GM23248 (cell line): ENCODE data around the gene RENBP. TPM values are rescaled to one million over a fixed set of nuclear protein-coding genes. Genes with fewer than 3 reads are reported as not detected.

Experiments used
- DNase-seq: peaks from one replicate; pipeline ENCODE4 v3.0.0-alpha.2; 2015
- H2AFZ ChIP-seq: fragments of 200-600 bp; sonication (generic); 2 replicates; pipeline ENCODE4 v1.6.1; 2016; ENCODE audit warnings: antibody characterized with exemption
- H3F3A ChIP-seq: fragments of 200-600 bp; sonication (generic); 2 replicates; pipeline ENCODE4 v1.6.1; 2016; ENCODE audit warnings: mild to moderate bottlenecking, antibody characterized with exemption, mixed run types; ENCODE audit not compliant: insufficient read depth
- H3K27ac ChIP-seq: fragments of 200-600 bp; sonication (generic); 2 replicates; pipeline ENCODE4 v1.5.1; 2016; ENCODE audit warnings: mild to moderate bottlenecking
- H3K27me3 ChIP-seq: fragments of 200-600 bp; sonication (generic); replicated peaks from 2 replicates; pipeline ENCODE4 v1.6.1; 2016; ENCODE audit warnings: mild to moderate bottlenecking; ENCODE audit not compliant: insufficient read depth
- H3K36me3 ChIP-seq: fragments of 200-600 bp; sonication (generic); 2 replicates; pipeline ENCODE4 v1.6.1; 2016; ENCODE audit warnings: low read depth, mild to moderate bottlenecking
- H3K4me1 ChIP-seq: fragments of 200-600 bp; sonication (generic); 2 replicates; pipeline ENCODE4 v1.6.1; 2016; ENCODE audit warnings: mild to moderate bottlenecking; ENCODE audit not compliant: insufficient read depth
- H3K4me2 ChIP-seq: fragments of 200-600 bp; sonication (generic); one replicate; pipeline ENCODE4 v1.6.1; 2016; ENCODE audit warnings: mild to moderate bottlenecking; ENCODE audit not compliant: unreplicated experiment
- H3K4me3 ChIP-seq: fragments of 200-600 bp; sonication (generic); 2 replicates; pipeline ENCODE4 v1.5.1; 2016; ENCODE audit warnings: mild to moderate bottlenecking
- H3K79me2 ChIP-seq: fragments of 200-600 bp; sonication (generic); 2 replicates; pipeline ENCODE4 v1.6.1; 2016; ENCODE audit warnings: mild to moderate bottlenecking; ENCODE audit not compliant: insufficient read depth
- H3K9ac ChIP-seq: fragments of 200-600 bp; sonication (generic); 2 replicates; pipeline ENCODE4 v1.6.1; 2016; ENCODE audit warnings: mild to moderate bottlenecking
- H3K9me2 ChIP-seq: fragments of 200-600 bp; sonication (generic); 2 replicates; pipeline ENCODE4 v1.6.1; 2016; ENCODE audit warnings: mixed run types, mild to moderate bottlenecking, moderate library complexity; ENCODE audit not compliant: insufficient read depth
- H3K9me3 ChIP-seq: fragments of 200-600 bp; sonication (generic); one replicate; pipeline ENCODE4 v1.6.1; 2017; ENCODE audit warnings: low read depth
- H4K20me1 ChIP-seq: fragments of 200-600 bp; sonication (generic); 2 replicates; pipeline ENCODE4 v1.6.0; 2016; ENCODE audit not compliant: insufficient read depth
- EZH2 ChIP-seq: fragments of 200-600 bp; sonication (generic); IDR thresholded peaks from 2 replicates; pipeline ENCODE4 v1.6.1; 2018; ENCODE audit warnings: antibody characterized with exemption, mild to moderate bottlenecking; ENCODE audit not compliant: insufficient read depth, poor library complexity, severe bottlenecking
- EZH2phosphoT487 ChIP-seq: fragments of 200-600 bp; sonication (generic); IDR thresholded peaks from 2 replicates; pipeline ENCODE4 v1.6.1; 2018; ENCODE audit warnings: antibody characterized with exemption, moderate library complexity, mild to moderate bottlenecking, low read depth; ENCODE audit not compliant: insufficient read depth
- WGBS, 2 experiments: methylation state at CpG; one replicate each; pipeline ENCODE4 v1.1.6; 2015 to 2017; ENCODE audit warnings: low lambda C conversion rate in 2 of 2, low coverage in 1 of 2; ENCODE audit errors: missing lambda C conversion rate in 2 of 2; 5-methylcytosine and 5-hydroxymethylcytosine counted together
- in situ Hi-C: fragments of 300-500 bp; cut with MboI; formaldehyde crosslinking; loops from 2 replicates; pipeline ENCODE4 v1.15.0; 2020
- polyA plus RNA-seq: library from polyadenylated mRNA; unstranded; fragments of >200 nt; fragmentation: Nextera tagmentation; extraction: Ambion mirVana; gene quantifications from 2 replicates; pipeline ENCODE4 v1.2.1, GENCODE V29; 2016
- total RNA-seq: library from RNA; depleted of rRNA; stranded (reverse); fragments of >200 nt; shearing (Covaris generic); gene quantifications from 2 replicates; pipeline ENCODE4 v1.2.3, GENCODE V29; 2014

Gene RENBP
- total and polyA plus RNA-seq, 2 experiments from 2014 or later = 0.11 TPM; not detected in 1

DNA sequence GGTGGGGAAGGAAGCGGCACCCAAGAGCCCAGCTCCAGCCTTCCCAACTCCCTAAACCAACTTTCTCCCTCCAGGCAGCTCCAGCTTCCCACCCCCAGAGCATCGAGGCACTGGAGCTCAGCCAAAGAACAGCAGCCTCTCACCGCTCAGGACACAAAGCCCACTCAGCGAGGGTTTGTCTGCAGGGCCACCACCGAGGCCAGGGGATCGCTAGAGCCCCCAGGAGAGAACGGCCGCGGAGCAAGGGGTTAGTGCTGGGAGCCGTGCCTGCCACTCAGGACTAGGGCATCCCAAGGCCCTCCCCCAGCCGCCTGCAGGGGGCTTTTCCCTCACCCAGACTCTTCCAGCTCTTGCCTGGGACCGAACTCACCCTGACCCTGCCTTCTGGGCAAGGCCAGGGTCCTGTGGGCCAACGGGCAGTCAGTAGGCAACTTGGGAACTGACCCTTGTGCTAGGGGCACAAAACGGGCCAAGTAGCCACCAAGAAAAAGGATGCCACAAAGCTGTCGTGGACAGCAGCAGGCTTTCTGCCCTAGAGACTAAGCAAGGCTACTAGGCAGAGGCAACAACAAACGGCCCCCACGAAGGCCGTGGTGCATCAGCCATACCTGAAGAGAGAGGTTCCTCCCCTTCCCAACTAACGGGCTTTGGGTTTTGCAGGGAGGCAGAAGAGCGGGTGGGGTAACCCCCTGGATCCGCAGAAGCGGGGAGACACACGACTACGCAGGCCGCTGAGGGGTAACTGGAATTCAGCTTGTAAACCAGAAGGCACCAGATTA lies 24.9 kb upstream of the RENBP start:
- 0 to 2% methylated on average over 20 of the region's 25 CpGs for WGBS, 2 experiments
- Histone ChIP-seq H3K9me2 (no peaks in the 10 kb centered on the region), H3F3A (peaks cover 13% of the 10 kb centered on the region; the same call in 1 of the 2 replicates), H3K4me1 (peaks cover 31% of the 10 kb centered on the region), H3K9ac (peak overlapping the region; percentile 100), H2AFZ (no peak overlapping the region), H4K20me1 (no peaks in the 10 kb centered on the region), H3K79me2 (peaks cover 70% of the 10 kb centered on the region), H3K27me3 (no peaks in the 10 kb centered on the region), H3K27ac (peak overlapping the region; percentile 100), H3K36me3 (no peaks in the 10 kb centered on the region), H3K9me3 (no peaks in the 10 kb centered on the region), H3K4me2 (peak overlapping the region; percentile 94), H3K4me3 (peak overlapping the region; percentile 96)
- in situ Hi-C loops = no loop called here
- DNase-seq = peak; percentile 29
- TF ChIP-seq EZH2phosphoT487 (no peak), EZH2 (no peak)

DNA sequence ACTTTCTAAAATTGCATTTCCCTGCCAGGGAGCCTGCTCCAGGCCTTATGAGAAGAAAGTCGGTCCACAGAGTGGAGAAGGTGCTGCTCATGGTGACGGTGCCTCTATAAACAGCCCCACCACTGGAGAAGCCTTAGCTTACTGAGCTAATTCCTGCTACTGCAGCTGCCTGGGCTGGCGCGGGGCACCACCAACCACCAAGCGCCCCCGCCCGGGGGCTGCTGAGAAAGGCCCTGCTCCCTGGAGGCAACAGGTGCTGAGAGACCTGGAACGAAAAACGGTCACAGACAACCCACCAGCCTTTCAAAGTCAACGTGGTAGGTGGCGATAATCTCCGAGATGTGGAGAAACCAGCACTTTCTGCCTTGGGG lies 24.3 kb upstream of the RENBP start:
- Histone ChIP-seq H4K20me1 (no peaks in the 10 kb centered on the region), H3K27ac (peak overlapping the region; percentile 100)
- peak; percentile 53 for DNase-seq

GRCh38 chrX:153968255-153968654 lies 23.8 kb upstream of the RENBP start:
- Histone ChIP-seq H3K4me1 (peaks cover 24% of the 10 kb centered on the region), H3K4me2 (peak overlapping the region; percentile 94), H3K4me3 (peak overlapping the region; percentile 96), H3K36me3 (no peaks in the 10 kb centered on the region), H3K9me3 (no peaks in the 10 kb centered on the region), H3K9me2 (no peaks in the 10 kb centered on the region), H3K9ac (peak overlapping the region; percentile 100), H2AFZ (no peak overlapping the region), H3K27ac (peak overlapping the region; percentile 100), H3K27me3 (no peaks in the 10 kb centered on the region), H3F3A (peaks cover 7% of the 10 kb centered on the region; the same call in 1 of the 2 replicates), H3K79me2 (peaks cover 70% of the 10 kb centered on the region), H4K20me1 (no peaks in the 10 kb centered on the region)
- TF ChIP-seq EZH2phosphoT487 = no peak
- no peak for TF ChIP-seq EZH2
- no peak for DNase-seq
- WGBS, 2 experiments = 34 to 56% methylated on average over 6 to 7 of the region's 9 CpGs
- in situ Hi-C loops = no loop called here

More for the DNA sequence above, 24.3 kb upstream of the RENBP start:
- Histone ChIP-seq H3K9me2 (no peaks in the 10 kb centered on the region), H2AFZ (no peak overlapping the region), H3K9ac (peak overlapping the region; percentile 100), H3K36me3 (no peaks in the 10 kb centered on the region), H3K4me2 (peak overlapping the region; percentile 94), H3F3A (peaks cover 12% of the 10 kb centered on the region; the same call in 1 of the 2 replicates), H3K27me3 (no peaks in the 10 kb centered on the region), H3K9me3 (no peaks in the 10 kb centered on the region), H3K79me2 (peaks cover 70% of the 10 kb centered on the region), H3K4me1 (peaks cover 25% of the 10 kb centered on the region), H3K4me3 (peak overlapping the region; percentile 96)
- in situ Hi-C loops = no loop called here
- WGBS, 2 experiments = 0 to 2% methylated on average over 6 to 7 of the region's 12 CpGs
- TF ChIP-seq EZH2phosphoT487 = no peak
- no peak for TF ChIP-seq EZH2

DNA sequence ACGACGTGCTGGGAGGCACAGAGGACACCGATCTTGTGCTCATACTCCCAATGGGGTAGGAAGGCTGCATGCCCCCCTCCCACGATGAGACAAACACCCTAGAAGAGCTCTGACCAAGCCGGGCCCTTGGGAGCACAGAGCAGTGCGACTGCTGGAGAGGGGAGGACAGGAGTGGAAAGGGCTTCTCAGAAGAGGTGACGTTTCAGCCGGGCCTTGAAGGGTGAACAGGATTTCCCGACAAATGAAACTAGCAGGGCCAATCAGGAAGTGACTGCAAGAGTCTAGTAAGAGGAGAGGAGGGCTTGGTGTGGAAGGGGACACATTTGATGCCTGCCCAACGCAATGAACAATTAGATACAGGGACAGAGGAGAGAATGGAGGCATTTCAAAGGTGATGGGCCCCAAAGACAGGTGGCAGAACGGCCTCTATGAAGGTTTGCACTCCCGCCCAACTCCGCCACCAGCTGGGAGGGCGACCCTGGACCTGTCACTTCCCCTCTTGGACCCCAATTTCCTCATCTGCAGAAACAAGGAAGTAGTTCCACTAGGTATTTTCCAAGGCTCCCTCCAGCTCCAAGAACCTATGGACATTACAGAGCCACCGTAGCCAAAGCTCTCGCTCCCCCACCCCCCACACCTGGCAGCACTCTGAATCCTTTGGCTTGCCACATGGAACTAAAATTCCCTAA lies 23.2 kb upstream of the RENBP start:
- peak overlapping the region; percentile 94 for H3K4me2 ChIP-seq
- in situ Hi-C loops = no loop called here
- H3K9me3 ChIP-seq = no peaks in the 10 kb centered on the region
- H3K4me1 ChIP-seq = peaks cover 24% of the 10 kb centered on the region
- 0 out of 2 replicates have a peak, but pooled peaks cover 4% of the 10 kb centered on the region for H3F3A ChIP-seq
- no peak for TF ChIP-seq EZH2
- no peak for TF ChIP-seq EZH2phosphoT487
- H3K4me3 ChIP-seq = no peak overlapping the region
- no peaks in the 10 kb centered on the region for H3K27me3 ChIP-seq
- DNase-seq = no peak
- no peaks in the 10 kb centered on the region for H3K9me2 ChIP-seq
- H3K9ac ChIP-seq = peak overlapping the region; percentile 100; the same call in 1 of the 2 replicates
- H3K79me2 ChIP-seq = peaks cover 73% of the 10 kb centered on the region
- 46 to 58% methylated on average over 12 to 16 of the region's 16 CpGs for WGBS, 2 experiments
- H2AFZ ChIP-seq = no peak overlapping the region
- no peaks in the 10 kb centered on the region for H4K20me1 ChIP-seq
- H3K36me3 ChIP-seq = no peaks in the 10 kb centered on the region
- peak overlapping the region; percentile 100; the same call in 1 of the 2 replicates for H3K27ac ChIP-seq
